Astrocyte (in vitro differentiated cells and primary cell): Measurements from ENCODE around the gene NRIP1. TPM values are rescaled to one million over a fixed set of nuclear protein-coding genes. Genes with fewer than 3 reads are reported as not detected.

Experiments
- DNase-seq: peaks from one replicate; pipeline ENCODE4 v3.0.0-alpha.2; 2010; ENCODE audit warnings: low read depth
- FAIRE-seq: peaks from 2 replicates; lab custom pipeline; 2011; peaks lifted over from hg19 to GRCh38; lab: Jason Lieb, UNC
- H2AFZ ChIP-seq: 2 replicates; pipeline ENCODE4 v1.6.0; 2012; ENCODE audit warnings: low read depth, low read length, inconsistent platforms
- H3K27ac ChIP-seq: 2 replicates; pipeline ENCODE4 v1.5.1; 2011; ENCODE audit warnings: low read depth, low read length, inconsistent platforms
- H3K27me3 ChIP-seq: 2 replicates; pipeline ENCODE4 v1.6.0; 2011; ENCODE audit warnings: low read length, inconsistent platforms; ENCODE audit not compliant: insufficient read depth
- H3K36me3 ChIP-seq: 2 replicates; pipeline ENCODE4 v1.5.1; 2011; ENCODE audit warnings: low read length, inconsistent platforms; ENCODE audit not compliant: insufficient read depth
- H3K4me1 ChIP-seq: 2 replicates; pipeline ENCODE4 v1.5.1; 2011; ENCODE audit warnings: low read length, inconsistent platforms; ENCODE audit not compliant: insufficient read depth
- H3K4me2 ChIP-seq: 2 replicates; pipeline ENCODE4 v1.6.0; 2012; ENCODE audit warnings: low read length, inconsistent platforms
- H3K4me3 ChIP-seq: 2 replicates; pipeline ENCODE4 v1.5.1; 2011; ENCODE audit warnings: low read depth, mild to moderate bottlenecking, low read length, inconsistent platforms; ENCODE audit not compliant: insufficient read depth
- H3K79me2 ChIP-seq: 2 replicates; pipeline ENCODE4 v1.6.0; 2012; ENCODE audit warnings: mild to moderate bottlenecking, low read length, inconsistent platforms; ENCODE audit not compliant: insufficient read depth
- H3K9ac ChIP-seq: 2 replicates; pipeline ENCODE4 v1.6.0; 2012; ENCODE audit warnings: mild to moderate bottlenecking, low read length, inconsistent platforms
- H3K9me3 ChIP-seq: 2 replicates; pipeline ENCODE4 v1.5.1; 2012; ENCODE audit warnings: low read depth, mild to moderate bottlenecking, low read length, inconsistent platforms; ENCODE audit not compliant: insufficient read depth
- H4K20me1 ChIP-seq: 2 replicates; pipeline ENCODE4 v1.6.0; 2012; ENCODE audit warnings: low read length, inconsistent platforms; ENCODE audit not compliant: insufficient read depth
- H3K27ac Mint-ChIP-seq: one replicate; pipeline ENCODE4 v1.8.0; 2021; ENCODE audit warnings: mild to moderate bottlenecking, mixed read lengths; ENCODE audit not compliant: unreplicated experiment
- H3K27me3 Mint-ChIP-seq: one replicate; pipeline ENCODE4 v1.8.0; 2021; ENCODE audit warnings: low read depth, mixed read lengths; ENCODE audit not compliant: unreplicated experiment
- H3K36me3 Mint-ChIP-seq: one replicate; pipeline ENCODE4 v1.8.0; 2021; ENCODE audit warnings: low read depth, mixed read lengths; ENCODE audit not compliant: unreplicated experiment
- H3K4me1 Mint-ChIP-seq: one replicate; pipeline ENCODE4 v1.8.0; 2021; ENCODE audit warnings: low read depth, mixed read lengths; ENCODE audit not compliant: unreplicated experiment
- H3K4me3 Mint-ChIP-seq: one replicate; pipeline ENCODE4 v1.8.0; 2021; ENCODE audit warnings: mild to moderate bottlenecking, moderate library complexity, mixed read lengths; ENCODE audit not compliant: unreplicated experiment
- H3K9me3 Mint-ChIP-seq: one replicate; pipeline ENCODE4 v1.8.0; 2021; ENCODE audit warnings: mild to moderate bottlenecking, mixed read lengths; ENCODE audit not compliant: unreplicated experiment
- EZH2 ChIP-seq: IDR thresholded peaks from 2 replicates; pipeline ENCODE4 v1.6.1; 2012; ENCODE audit warnings: mild to moderate bottlenecking, low read length, inconsistent platforms; ENCODE audit not compliant: insufficient read depth
- total RNA-seq: library from RNA; stranded (reverse); gene quantifications from 2 replicates; pipeline ENCODE4 v1.2.1, GENCODE V29; 2021
- TF ChIP-seq, protein P1 (sequence below): IDR thresholded peaks from 2 replicates; pipeline ENCODE4 v1.5.1; 2011; ENCODE audit warnings: low read depth, mild to moderate bottlenecking, inconsistent platforms, low read length, moderate library complexity; ENCODE audit not compliant: insufficient read depth

The NRIP1 gene
- total RNA-seq, 1 donor from 2014 or later, result 55.5 TPM

DNA sequence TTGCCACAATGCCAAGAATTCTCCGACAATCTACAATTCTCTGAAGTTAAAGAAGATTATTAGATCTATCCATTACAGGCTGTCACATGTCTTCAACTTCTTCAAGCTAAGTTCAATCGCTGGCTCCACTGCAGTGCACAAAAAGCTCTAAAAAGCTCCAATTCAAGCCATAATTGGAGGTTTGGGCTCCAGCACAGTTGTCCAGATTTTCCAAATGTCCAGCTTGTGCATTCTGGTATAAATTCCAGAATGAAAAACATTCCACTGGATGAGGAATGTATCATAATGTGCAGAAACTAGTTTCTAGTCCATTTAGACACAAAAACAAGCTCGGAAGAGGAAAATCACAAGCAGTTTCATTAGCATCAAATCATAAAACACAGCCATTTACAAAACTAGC, 138.6 kb downstream of the NRIP1 start:
- H3K27ac Mint-ChIP-seq, result no peak overlapping the region
- Histone ChIP-seq H3K27ac (no peak overlapping the region), H3K9ac (no peak overlapping the region), H2AFZ (no peak overlapping the region), H4K20me1 (no peaks in the 10 kb centered on the region), H3K4me3 (no peak overlapping the region), H3K27me3 (no peaks in the 10 kb centered on the region), H3K36me3 (no peaks in the 10 kb centered on the region), H3K4me1 (no peaks in the 10 kb centered on the region), H3K9me3 (no peaks in the 10 kb centered on the region), H3K79me2 (no peaks in the 10 kb centered on the region), H3K4me2 (no peak overlapping the region)
- no peaks in the 10 kb centered on the region for H3K4me1 Mint-ChIP-seq
- no peak for FAIRE-seq
- no peaks in the 10 kb centered on the region for H3K9me3 Mint-ChIP-seq
- DNase-seq, result peak; percentile 4
- no peak for TF ChIP-seq EZH2
- TF ChIP-seq, protein P1, sequence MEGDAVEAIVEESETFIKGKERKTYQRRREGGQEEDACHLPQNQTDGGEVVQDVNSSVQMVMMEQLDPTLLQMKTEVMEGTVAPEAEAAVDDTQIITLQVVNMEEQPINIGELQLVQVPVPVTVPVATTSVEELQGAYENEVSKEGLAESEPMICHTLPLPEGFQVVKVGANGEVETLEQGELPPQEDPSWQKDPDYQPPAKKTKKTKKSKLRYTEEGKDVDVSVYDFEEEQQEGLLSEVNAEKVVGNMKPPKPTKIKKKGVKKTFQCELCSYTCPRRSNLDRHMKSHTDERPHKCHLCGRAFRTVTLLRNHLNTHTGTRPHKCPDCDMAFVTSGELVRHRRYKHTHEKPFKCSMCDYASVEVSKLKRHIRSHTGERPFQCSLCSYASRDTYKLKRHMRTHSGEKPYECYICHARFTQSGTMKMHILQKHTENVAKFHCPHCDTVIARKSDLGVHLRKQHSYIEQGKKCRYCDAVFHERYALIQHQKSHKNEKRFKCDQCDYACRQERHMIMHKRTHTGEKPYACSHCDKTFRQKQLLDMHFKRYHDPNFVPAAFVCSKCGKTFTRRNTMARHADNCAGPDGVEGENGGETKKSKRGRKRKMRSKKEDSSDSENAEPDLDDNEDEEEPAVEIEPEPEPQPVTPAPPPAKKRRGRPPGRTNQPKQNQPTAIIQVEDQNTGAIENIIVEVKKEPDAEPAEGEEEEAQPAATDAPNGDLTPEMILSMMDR, result no peak
- H3K4me3 Mint-ChIP-seq, result no peak overlapping the region
- no peaks in the 10 kb centered on the region for H3K27me3 Mint-ChIP-seq
- H3K36me3 Mint-ChIP-seq, result no peaks in the 10 kb centered on the region

DNA sequence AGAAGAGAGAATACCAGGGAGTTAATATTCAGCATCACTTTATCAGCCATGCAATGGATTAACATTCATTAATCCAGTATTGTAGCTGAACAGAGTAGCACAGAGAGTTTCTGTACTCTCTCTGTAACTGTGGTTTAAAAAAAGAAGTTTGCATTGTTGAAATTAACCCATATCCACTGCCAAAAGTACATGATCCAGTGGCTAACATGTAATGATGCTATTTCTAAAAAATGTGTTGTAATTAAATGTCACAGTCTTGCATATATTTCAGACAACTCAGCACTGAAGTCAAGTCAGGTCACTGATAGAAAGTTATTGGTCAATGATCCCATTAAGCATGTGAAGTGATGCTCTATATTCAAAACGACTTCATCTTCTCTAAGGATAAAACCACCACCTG, 141.3 kb downstream of the NRIP1 start:
- Mint-ChIP-seq H3K27ac (no peak overlapping the region), H3K36me3 (no peaks in the 10 kb centered on the region), H3K9me3 (no peaks in the 10 kb centered on the region), H3K4me1 (no peaks in the 10 kb centered on the region), H3K27me3 (no peaks in the 10 kb centered on the region), H3K4me3 (no peak overlapping the region)
- no peak overlapping the region for H2AFZ ChIP-seq
- no peak overlapping the region for H3K4me2 ChIP-seq
- no peaks in the 10 kb centered on the region for H3K27me3 ChIP-seq
- H3K9me3 ChIP-seq, result no peaks in the 10 kb centered on the region
- H4K20me1 ChIP-seq, result no peaks in the 10 kb centered on the region
- TF ChIP-seq, protein P1, result no peak
- TF ChIP-seq EZH2, result no peak
- DNase-seq (peak; percentile 69), FAIRE-seq (peak; percentile 79)
- no peak overlapping the region for H3K4me3 ChIP-seq
- no peak overlapping the region for H3K27ac ChIP-seq
- H3K36me3 ChIP-seq, result no peaks in the 10 kb centered on the region
- no peaks in the 10 kb centered on the region for H3K79me2 ChIP-seq
- H3K9ac ChIP-seq, result no peak overlapping the region
- no peaks in the 10 kb centered on the region for H3K4me1 ChIP-seq

DNA sequence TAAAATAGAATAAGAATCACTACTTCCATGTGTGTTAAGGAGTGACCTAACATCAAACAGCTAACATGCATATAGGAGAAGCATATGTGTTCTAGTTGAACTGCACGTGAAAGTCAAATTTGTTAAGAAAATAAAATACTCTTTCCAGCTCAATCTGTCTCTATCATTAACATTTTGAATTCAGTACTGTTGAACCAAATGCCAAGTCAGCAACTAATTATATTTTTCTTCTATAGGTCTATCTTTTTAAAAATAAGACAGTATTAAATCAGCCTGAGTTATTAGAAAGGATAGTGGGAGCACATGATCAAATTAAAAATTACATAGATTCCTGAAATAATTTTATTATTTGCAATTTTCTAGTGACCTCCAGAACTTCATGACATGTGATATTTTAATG, 141.8 kb downstream of the NRIP1 start:
- no peaks in the 10 kb centered on the region for H3K36me3 ChIP-seq
- DNase-seq (no peak), FAIRE-seq (no peak)
- H3K27ac ChIP-seq, result no peak overlapping the region
- Mint-ChIP-seq H3K36me3 (no peaks in the 10 kb centered on the region), H3K27ac (no peak overlapping the region), H3K9me3 (no peaks in the 10 kb centered on the region), H3K4me3 (no peak overlapping the region), H3K27me3 (no peaks in the 10 kb centered on the region), H3K4me1 (no peaks in the 10 kb centered on the region)
- no peaks in the 10 kb centered on the region for H4K20me1 ChIP-seq
- no peaks in the 10 kb centered on the region for H3K4me1 ChIP-seq
- no peak overlapping the region for H3K9ac ChIP-seq
- TF ChIP-seq, protein P1, result no peak
- no peak for TF ChIP-seq EZH2
- no peak overlapping the region for H3K4me3 ChIP-seq
- no peaks in the 10 kb centered on the region for H3K79me2 ChIP-seq
- no peak overlapping the region for H2AFZ ChIP-seq
- no peak overlapping the region for H3K4me2 ChIP-seq
- H3K27me3 ChIP-seq, result no peaks in the 10 kb centered on the region
- no peaks in the 10 kb centered on the region for H3K9me3 ChIP-seq
